Ramos (cell line): Measurements from ENCODE around the gene NPPC.
"Not testable (repeated sequence)": the region's sequence is repeated elsewhere in the genome, so short reads cannot be mapped to it uniquely, and the experiment has no call there.

Experiments used
- in situ Hi-C: fragments of 300-500 bp; cut with MboI; formaldehyde crosslinking; loops from one replicate; pipeline ENCODE4 v1.14.3; 2022; ENCODE audit warnings: low sequenced_read_pairs; ENCODE audit not compliant: unreplicated experiment

NPPC gene

GRCh38 chr2:231900486-231900942 is 25.7 kb downstream of the NPPC start:
- in situ Hi-C loops, result loop anchor here (10.0 to 25.0 kb wide), 3 partner anchors 237 to 624 kb away; partner anchors contain the start of genes CHRND and PRSS56

- in situ Hi-C loops, result no loop called here
These were observed 31.4 kb downstream of the NPPC start for GRCh38 chr2:231894566-231895380.

- in situ Hi-C loops, result no loop called here
These were observed 34.7 kb downstream of the NPPC start for GRCh38 chr2:231891514-231891905.

- in situ Hi-C loops, result no loop called here
These were observed 35.2 kb downstream of the NPPC start for GRCh38 chr2:231890896-231891513.

GRCh38 chr2:231887756-231888155 is 38.4 kb downstream of the NPPC start:
- in situ Hi-C loops, result no loop called here

- in situ Hi-C loops, result no loop called here
These were observed 40.0 kb downstream of the NPPC start for GRCh38 chr2:231886071-231886681.

- in situ Hi-C loops, result no loop called here
These were observed 41.6 kb downstream of the NPPC start for GRCh38 chr2:231884438-231885140.

GRCh38 chr2:231883468-231883881 is 42.7 kb downstream of the NPPC start:
- in situ Hi-C loops, result no loop called here

- in situ Hi-C loops, result no loop called here
These were observed 43.5 kb downstream of the NPPC start for GRCh38 chr2:231882646-231883045.

- in situ Hi-C loops, result not testable (repeated sequence)
These were observed 45.8 kb downstream of the NPPC start for GRCh38 chr2:231880371-231880770.

- in situ Hi-C loops, result no loop called here
These were observed 47.0 kb downstream of the NPPC start for GRCh38 chr2:231879216-231879615.

- in situ Hi-C loops, result no loop called here
These were observed 48.4 kb downstream of the NPPC start for GRCh38 chr2:231877533-231878456.

GRCh38 chr2:231874944-231875343 is 51.3 kb downstream of the NPPC start:
- in situ Hi-C loops, result no loop called here
